Body of pancreas (tissue), 4 donors: ENCODE data around the gene TFIP11. TPM values are rescaled to one million over a fixed set of nuclear protein-coding genes. Genes with fewer than 3 reads are reported as not detected.

ENCODE experiments used
- ATAC-seq: fragments of 150-250 bp; one replicate; pipeline ENCODE4 v1.9.1; 2016
- DNase-seq, 4 donors: peaks; one replicate each; pipeline ENCODE4 v3.0.0-alpha.2; 2019
- H3K27ac ChIP-seq, 4 donors: fragments of 200-600 bp; sonication (generic); 1 replicate in 3 of 4; 2 replicates in 1 of 4; pipeline versions ENCODE4 v1.5.1 to v1.6.1; 2016 to 2019; ENCODE audit warnings: mild to moderate bottlenecking in 1 of 4, mixed read lengths in 1 of 4, moderate library complexity in 1 of 4
- H3K27me3 ChIP-seq, 2 donors: fragments of 200-600 bp; sonication (generic); one replicate each; pipeline ENCODE4 v1.6.0; 2016; ENCODE audit warnings: mild to moderate bottlenecking in 1 of 2
- H3K36me3 ChIP-seq, 2 donors: fragments of 200-600 bp; sonication (generic); replicated peaks in 1 of 2; 2 replicates each; pipeline ENCODE4 v1.5.1; 2016; ENCODE audit warnings: low read depth in 2 of 2; ENCODE audit not compliant: insufficient read depth in 1 of 2
- H3K4me1 ChIP-seq: fragments of 200-600 bp; sonication (generic); one replicate; pipeline ENCODE4 v1.6.0; 2016
- H3K4me3 ChIP-seq, 2 donors: fragments of 200-600 bp; sonication (generic); 1 replicate in 1 of 2; 2 replicates in 1 of 2; pipeline ENCODE4 v1.5.1; 2016 to 2019
- H3K9me3 ChIP-seq, 3 donors: fragments of 200-600 bp; sonication (generic); 1 replicate in 2 of 3; 2 replicates in 1 of 3; pipeline ENCODE4 v1.5.1; 2016
- CTCF ChIP-seq, 7 experiments: fragments of 450-650 bp in 4 of 7; fragments of 200-600 bp in 3 of 7; sonication (generic) in 3 of 7; IDR thresholded peaks; one replicate each; pipeline ENCODE4 v1.5.1; 2016 to 2019; ENCODE audit warnings: antibody characterized with exemption in 7 of 7
- POLR2A ChIP-seq, 3 donors: fragments of 450-650 bp; IDR thresholded peaks; one replicate each; pipeline ENCODE4 v1.6.1; 2016; ENCODE audit warnings: antibody characterized with exemption in 3 of 3, mild to moderate bottlenecking in 2 of 3
- WGBS, 2 donors: methylation state at CpG; one replicate each; pipeline ENCODE4 v1.1.5; 2017; 5-methylcytosine and 5-hydroxymethylcytosine counted together
- intact Hi-C: fragments of 100-400 bp; cut with DNase I; formaldehyde crosslinking; loops from one replicate; pipeline ENCODE4 v1.15.1; 2023
- total RNA-seq, 2 donors: library from RNA; depleted of rRNA; stranded (reverse); fragments of >200 nt; gene quantifications; one replicate each; pipeline ENCODE4 v1.1.0, GENCODE V29; 2016

The TFIP11 gene
- total RNA-seq, 2 donors from 2014 or later = 26.2 to 32.3 TPM

- peaks cover 0 to 7% of the 10 kb centered on the region in 2 donors for H3K36me3 ChIP-seq
- H3K27me3 ChIP-seq = no peaks in the 10 kb centered on the region
- no peak for DNase-seq
- intact Hi-C loops = no loop called here
- H3K4me1 ChIP-seq = peaks cover 55% of the 10 kb centered on the region
- TF ChIP-seq POLR2A (IDR thresholded peaks at IDR 0.05) = no peak
- TF ChIP-seq CTCF (IDR thresholded peaks at IDR 0.05) = no peak
- no peak for ATAC-seq
- H3K27ac ChIP-seq = peak overlapping the region in 3 of 4 donors; percentile 41 to 68 (median 52)
- H3K9me3 ChIP-seq = no peaks in the 10 kb centered on the region
- WGBS, 2 donors = 37 to 38% methylated on average over 12 of the region's 12 CpGs
- peak overlapping the region in 1 of 2 donors; percentile 0 for H3K4me3 ChIP-seq
These were observed 32.3 kb downstream of the TFIP11 start for GRCh38 chr22:26479792-26480610.

GRCh38 chr22:26479043-26479791 lies 33.1 kb downstream of the TFIP11 start:
- intact Hi-C loops = no loop called here
- ATAC-seq = no peak

GRCh38 chr22:26477341-26477731 lies 34.9 kb downstream of the TFIP11 start:
- 23 to 72% methylated on average over 4 of the region's 4 CpGs for WGBS, 2 donors
- Histone ChIP-seq H3K36me3 (peaks cover 4 to 15% of the 10 kb centered on the region in 2 donors), H3K4me3 (no peak overlapping the region), H3K4me1 (peaks cover 39% of the 10 kb centered on the region), H3K27ac (no peak overlapping the region), H3K9me3 (no peaks in the 10 kb centered on the region), H3K27me3 (no peaks in the 10 kb centered on the region)
- ATAC-seq (no peak), DNase-seq (no peak)
- TF ChIP-seq CTCF (IDR thresholded peaks at IDR 0.05) (no peak), POLR2A (IDR thresholded peaks at IDR 0.05) (no peak)
- intact Hi-C loops = no loop called here

More at GRCh38 chr22:26479043-26479791, 33.1 kb downstream of the TFIP11 start:
- no peak for TF ChIP-seq POLR2A (IDR thresholded peaks at IDR 0.05)
- peak in 4 of 7 experiments; percentile 14 to 25 (median 18) for TF ChIP-seq CTCF (IDR thresholded peaks at IDR 0.05)
- WGBS, 2 donors = 21 to 26% methylated on average over 12 of the region's 12 CpGs
- H3K27me3 ChIP-seq = no peaks in the 10 kb centered on the region
- peaks cover 0 to 9% of the 10 kb centered on the region in 2 donors for H3K36me3 ChIP-seq
- peak overlapping the region in 3 of 4 donors; percentile 41 to 68 (median 52) for H3K27ac ChIP-seq
- no peak for DNase-seq
- H3K4me1 ChIP-seq = peaks cover 48% of the 10 kb centered on the region
- H3K9me3 ChIP-seq = no peaks in the 10 kb centered on the region
- peak overlapping the region in 1 of 2 donors; percentile 0 for H3K4me3 ChIP-seq

- TF ChIP-seq CTCF (IDR thresholded peaks at IDR 0.05) (no peak), POLR2A (IDR thresholded peaks at IDR 0.05) (no peak)
- peaks cover 34% of the 10 kb centered on the region for H3K4me1 ChIP-seq
- intact Hi-C loops = no loop called here
- peaks cover 5 to 20% of the 10 kb centered on the region in 2 donors for H3K36me3 ChIP-seq
- no peaks in the 10 kb centered on the region for H3K9me3 ChIP-seq
- DNase-seq (no peak), ATAC-seq (no peak)
- H3K4me3 ChIP-seq = no peak overlapping the region
- H3K27ac ChIP-seq = no peak overlapping the region
- WGBS, 2 donors = 83 to 92% methylated on average over 4 of the region's 4 CpGs
- no peaks in the 10 kb centered on the region for H3K27me3 ChIP-seq
These were observed 35.5 kb downstream of the TFIP11 start for GRCh38 chr22:26476705-26477340.
